Left ventricle myocardium inferior (tissue), 1 donor: Measurements from ENCODE around the gene LAMC1. TPM values are rescaled to one million over a fixed set of nuclear protein-coding genes. Genes with fewer than 3 reads are reported as not detected.

Experiments used
- DNase-seq: peaks from one replicate; pipeline ENCODE4 v3.0.0-alpha.2; 2020
- H3K27ac ChIP-seq: fragments of 200-600 bp; replicated peaks from 2 replicates; pipeline ENCODE4 v1.8.0; 2021
- H3K27me3 ChIP-seq: fragments of 200-600 bp; 2 replicates; pipeline ENCODE4 v1.8.0; 2021; ENCODE audit warnings: low read depth
- H3K36me3 ChIP-seq: fragments of 200-600 bp; 2 replicates; pipeline ENCODE4 v1.8.0; 2021
- H3K4me1 ChIP-seq: fragments of 200-600 bp; 2 replicates; pipeline ENCODE4 v1.8.0; 2021
- H3K4me3 ChIP-seq: fragments of 200-600 bp; 2 replicates; pipeline ENCODE4 v1.8.0; 2021; ENCODE audit warnings: mild to moderate bottlenecking, moderate library complexity
- H3K9me3 ChIP-seq: fragments of 200-600 bp; replicated peaks from 2 replicates; pipeline ENCODE4 v1.8.0; 2021
- CTCF ChIP-seq: fragments of 200-600 bp; IDR thresholded peaks from 2 replicates; pipeline ENCODE4 v1.8.0; 2021; ENCODE audit warnings: antibody characterized with exemption, mild to moderate bottlenecking, borderline replicate concordance
- intact Hi-C: fragments of 100-400 bp; cut with micrococcal nuclease; formaldehyde crosslinking; loops from one replicate; pipeline ENCODE4 v1.11.0; 2022
- total RNA-seq: library from RNA; stranded (reverse); fragmentation: NEBNext Ultra II Directional; extraction: Animal tissue kit (Norgen Biotek cat#: 25700); gene quantifications from one replicate; pipeline ENCODE4 v1.2.1, GENCODE V29; 2021
- donor health status: DM: no; HTN: yes; CAD: no; lungs with severe emphysema.

LAMC1 gene
- total RNA-seq, 1 donor from 2014 or later = 84.1 TPM

- Histone ChIP-seq H3K9me3 (no peaks in the 10 kb centered on the region), H3K4me1 (peaks cover 35% of the 10 kb centered on the region), H3K27me3 (no peaks in the 10 kb centered on the region), H3K4me3 (no peak overlapping the region), H3K27ac (no peak overlapping the region), H3K36me3 (peaks cover 92% of the 10 kb centered on the region)
- intact Hi-C loops = loop anchor here (10.0 kb wide), 1 partner anchor 157 kb away; no protein-coding TSS in a partner anchor
- no peak for DNase-seq
- no peak for TF ChIP-seq CTCF
Observed at GRCh38 chr1:183121609-183122008, 98.4 kb downstream of the LAMC1 start.

- H3K27ac ChIP-seq = peak overlapping the region; percentile 31
- H3K9me3 ChIP-seq = no peaks in the 10 kb centered on the region
- TF ChIP-seq CTCF = no peak
- intact Hi-C loops = loop anchor here (10.0 kb wide), 1 partner anchor 159 kb away; no protein-coding TSS in a partner anchor
- peaks cover 35% of the 10 kb centered on the region for H3K4me1 ChIP-seq
- no peak overlapping the region for H3K4me3 ChIP-seq
- no peak for DNase-seq
- peaks cover 92% of the 10 kb centered on the region for H3K36me3 ChIP-seq
- H3K27me3 ChIP-seq = no peaks in the 10 kb centered on the region
Observed at GRCh38 chr1:183124259-183124658, 101.0 kb downstream of the LAMC1 start.

- H3K4me1 ChIP-seq = peaks cover 35% of the 10 kb centered on the region
- H3K27ac ChIP-seq = peak overlapping the region; percentile 47
- H3K36me3 ChIP-seq = peaks cover 95% of the 10 kb centered on the region
- no peak overlapping the region for H3K4me3 ChIP-seq
- DNase-seq = no peak
- H3K9me3 ChIP-seq = no peaks in the 10 kb centered on the region
- TF ChIP-seq CTCF = no peak
- intact Hi-C loops = loop anchor here (10.0 kb wide), 1 partner anchor 161 kb away; no protein-coding TSS in a partner anchor
- H3K27me3 ChIP-seq = no peaks in the 10 kb centered on the region
Observed at GRCh38 chr1:183125279-183125999, 102.2 kb downstream of the LAMC1 start.

GRCh38 chr1:183126000-183126366 lies 102.8 kb downstream of the LAMC1 start:
- intact Hi-C loops = loop anchor here (10.0 kb wide), 1 partner anchor 161 kb away; no protein-coding TSS in a partner anchor
- H3K36me3 ChIP-seq = peaks cover 100% of the 10 kb centered on the region

GRCh38 chr1:183126528-183126927 lies 103.3 kb downstream of the LAMC1 start:
- H3K27me3 ChIP-seq = no peaks in the 10 kb centered on the region
- H3K9me3 ChIP-seq = no peaks in the 10 kb centered on the region
- TF ChIP-seq CTCF = no peak
- peaks cover 100% of the 10 kb centered on the region for H3K36me3 ChIP-seq
- intact Hi-C loops = loop anchor here (10.0 kb wide), 1 partner anchor 162 kb away; no protein-coding TSS in a partner anchor
- H3K27ac ChIP-seq = peak overlapping the region; percentile 48
- H3K4me3 ChIP-seq = no peak overlapping the region
- no peak for DNase-seq
- H3K4me1 ChIP-seq = peaks cover 35% of the 10 kb centered on the region

More at GRCh38 chr1:183126000-183126366, 102.8 kb downstream of the LAMC1 start:
- DNase-seq = no peak
- TF ChIP-seq CTCF = no peak
- Histone ChIP-seq H3K27me3 (no peaks in the 10 kb centered on the region), H3K9me3 (no peaks in the 10 kb centered on the region), H3K4me3 (no peak overlapping the region), H3K4me1 (peaks cover 35% of the 10 kb centered on the region), H3K27ac (peak overlapping the region; percentile 47)
